Karpas-422 (cell line): Measurements from ENCODE around the gene HDAC9. TPM values are rescaled to one million over a fixed set of nuclear protein-coding genes. Genes with fewer than 3 reads are reported as not detected.

Experiments used
- DNase-seq: peaks from one replicate; pipeline ENCODE4 v3.0.0-alpha.2; 2015
- H2AFZ ChIP-seq: fragments of 200-600 bp; sonication (generic); 2 replicates; pipeline ENCODE4 v1.6.1; 2014; ENCODE audit warnings: antibody characterized with exemption, low read length, mixed read lengths
- H3K27ac ChIP-seq: fragments of 200-600 bp; sonication (generic); 2 replicates; pipeline ENCODE4 v1.5.1; 2014; ENCODE audit warnings: mild to moderate bottlenecking, low read length, moderate library complexity
- H3K27me3 ChIP-seq: fragments of 200-600 bp; sonication (generic); 2 replicates; pipeline ENCODE4 v1.6.1; 2014; ENCODE audit warnings: low read length, mixed read lengths
- H3K36me3 ChIP-seq: fragments of 200-600 bp; sonication (generic); 2 replicates; pipeline ENCODE4 v1.6.1; 2014; ENCODE audit warnings: low read length, mixed read lengths; ENCODE audit not compliant: insufficient read depth
- H3K4me1 ChIP-seq: fragments of 200-600 bp; sonication (generic); 2 replicates; pipeline ENCODE4 v1.6.1; 2014; ENCODE audit warnings: mild to moderate bottlenecking, low read length, mixed read lengths
- H3K4me2 ChIP-seq: fragments of 200-600 bp; sonication (generic); 2 replicates; pipeline ENCODE4 v1.6.1; 2014; ENCODE audit warnings: low read length, low read depth, mild to moderate bottlenecking; ENCODE audit not compliant: poor library complexity, severe bottlenecking
- H3K4me3 ChIP-seq: fragments of 200-600 bp; sonication (generic); 2 replicates; pipeline ENCODE4 v1.5.1; 2014; ENCODE audit warnings: mild to moderate bottlenecking, antibody characterized with exemption, low read length, mixed read lengths
- H3K79me2 ChIP-seq: fragments of 200-600 bp; sonication (generic); 2 replicates; pipeline ENCODE4 v1.6.1; 2014; ENCODE audit warnings: mild to moderate bottlenecking, low read length, mixed read lengths
- H3K9ac ChIP-seq: fragments of 200-600 bp; sonication (generic); 2 replicates; pipeline ENCODE4 v1.6.0; 2014; ENCODE audit warnings: low read length
- H3K9me2 ChIP-seq: fragments of 200-600 bp; sonication (generic), shearing (Covaris generic); replicated peaks from 2 replicates; pipeline ENCODE4 v1.6.0; 2014; ENCODE audit warnings: mild to moderate bottlenecking, low read length, moderate library complexity; ENCODE audit not compliant: insufficient read depth
- H3K9me3 ChIP-seq: fragments of 300-700, 200-600 bp; sonication (generic); 2 replicates; pipeline ENCODE4 v1.6.1; 2014; ENCODE audit warnings: low read length, mixed read lengths
- H4K20me1 ChIP-seq: fragments of 200-600 bp; sonication (generic); 2 replicates; pipeline ENCODE4 v1.6.1; 2014; ENCODE audit warnings: mild to moderate bottlenecking, antibody characterized with exemption, low read length, low read depth; ENCODE audit not compliant: insufficient read depth
- total RNA-seq: library from RNA; depleted of rRNA; stranded (reverse); fragments of >200 nt; shearing (Covaris generic); gene quantifications from 2 replicates; pipeline ENCODE4 v1.2.3, GENCODE V29; 2014; ENCODE audit warnings: low replicate concordance

HDAC9 gene
- total RNA-seq, 1 experiment from 2014 or later = 5.2 TPM

DNA sequence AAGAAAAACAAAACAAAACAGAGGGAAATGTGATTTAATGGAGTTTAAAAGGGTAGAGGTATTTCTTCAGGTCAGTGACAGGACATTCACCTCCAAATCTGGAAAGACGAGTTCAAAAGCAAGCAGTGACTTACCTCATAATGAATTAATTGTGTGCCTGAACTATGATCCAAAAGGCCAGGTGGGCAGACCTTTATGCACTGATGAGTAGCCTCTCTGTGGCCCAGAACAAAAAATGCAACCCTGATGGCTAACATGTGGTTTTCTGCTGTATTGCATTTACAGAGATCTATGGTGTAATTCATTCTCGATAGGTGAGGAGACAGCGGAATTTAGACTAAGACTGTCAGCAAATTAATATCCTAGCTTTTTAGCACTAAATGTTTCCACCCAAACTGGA lies 142.0 kb downstream of the HDAC9 start:
- no peak overlapping the region for H3K4me3 ChIP-seq
- H3K4me2 ChIP-seq = no peak overlapping the region
- no peaks in the 10 kb centered on the region for H3K79me2 ChIP-seq
- no peak overlapping the region for H3K27ac ChIP-seq
- no peaks in the 10 kb centered on the region for H4K20me1 ChIP-seq
- DNase-seq = no peak
- H3K4me1 ChIP-seq = no peaks in the 10 kb centered on the region
- no peaks in the 10 kb centered on the region for H3K9me3 ChIP-seq
- H3K36me3 ChIP-seq = no peaks in the 10 kb centered on the region
- no peak overlapping the region for H3K9ac ChIP-seq
- H2AFZ ChIP-seq = no peak overlapping the region
- no peaks in the 10 kb centered on the region for H3K9me2 ChIP-seq
- no peaks in the 10 kb centered on the region for H3K27me3 ChIP-seq

DNA sequence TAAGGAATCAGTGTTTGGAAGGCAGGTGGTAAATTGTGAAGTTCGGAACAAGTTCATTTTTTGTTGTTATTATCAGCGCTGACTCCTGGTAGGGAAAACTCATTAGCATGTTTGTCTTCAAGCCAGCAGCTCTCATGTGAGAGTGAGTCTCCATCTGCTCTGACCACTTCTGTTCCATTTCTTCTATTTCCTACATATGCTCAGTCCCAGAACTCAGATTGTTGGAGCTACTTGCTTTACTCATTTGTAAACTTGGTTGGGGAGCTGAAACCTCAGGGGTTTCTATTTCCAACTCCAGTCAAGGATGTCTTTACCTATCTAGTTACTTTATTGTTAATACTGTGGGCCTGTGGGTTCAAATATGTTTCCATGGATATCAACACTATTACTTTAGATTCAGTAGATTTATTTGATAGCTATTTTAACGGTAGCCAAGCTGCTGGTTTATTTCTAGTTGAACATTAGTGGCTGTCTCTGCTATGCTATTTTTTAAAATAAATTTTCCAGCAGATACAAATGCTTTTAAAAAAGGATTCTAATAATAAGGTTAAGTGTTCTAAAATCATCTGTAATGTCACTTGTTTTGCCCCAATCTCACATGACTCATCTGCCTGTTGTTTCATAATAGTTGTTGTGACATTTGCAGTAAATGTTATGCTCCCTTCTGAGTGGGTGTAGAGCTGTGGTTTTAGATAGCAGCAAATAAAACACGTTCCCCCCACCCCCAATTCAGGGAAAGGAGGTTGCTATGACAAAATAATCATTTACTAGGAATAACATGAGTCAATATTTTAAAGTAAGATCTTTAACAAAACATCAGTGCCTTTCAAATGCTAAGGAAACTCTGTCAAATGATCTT lies 143.3 kb downstream of the HDAC9 start:
- H4K20me1 ChIP-seq = no peaks in the 10 kb centered on the region
- no peaks in the 10 kb centered on the region for H3K79me2 ChIP-seq
- H3K4me1 ChIP-seq = no peaks in the 10 kb centered on the region
- H3K4me2 ChIP-seq = no peak overlapping the region
- H3K27me3 ChIP-seq = no peaks in the 10 kb centered on the region
- no peak overlapping the region for H3K27ac ChIP-seq
- H3K9ac ChIP-seq = no peak overlapping the region
- no peaks in the 10 kb centered on the region for H3K9me3 ChIP-seq
- H3K9me2 ChIP-seq = no peaks in the 10 kb centered on the region
- no peaks in the 10 kb centered on the region for H3K36me3 ChIP-seq
- H2AFZ ChIP-seq = no peak overlapping the region
- DNase-seq = no peak
- no peak overlapping the region for H3K4me3 ChIP-seq

DNA sequence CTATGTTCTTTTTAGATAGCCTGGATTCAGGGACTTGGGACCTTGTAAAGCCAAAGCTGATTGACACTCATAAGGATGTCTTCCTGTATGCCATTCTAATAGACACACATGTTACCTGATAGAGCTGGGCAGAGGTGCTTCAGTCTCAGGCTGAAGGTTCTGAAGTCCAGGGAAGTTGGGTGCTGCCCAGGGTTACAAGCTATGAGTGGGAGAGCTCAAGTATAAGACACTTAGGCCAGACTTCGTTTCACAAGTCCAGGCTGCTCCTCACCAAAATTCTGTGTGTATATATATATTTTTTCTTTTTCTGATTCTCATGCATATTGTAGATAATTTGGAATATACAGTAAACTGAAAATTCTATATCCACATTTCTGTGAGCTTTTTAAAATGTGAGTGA lies 144.2 kb downstream of the HDAC9 start:
- Histone ChIP-seq H3K27ac (no peak overlapping the region), H2AFZ (no peak overlapping the region), H3K9me3 (no peaks in the 10 kb centered on the region), H3K79me2 (no peaks in the 10 kb centered on the region), H3K9ac (no peak overlapping the region), H3K9me2 (no peaks in the 10 kb centered on the region), H3K4me3 (no peak overlapping the region), H4K20me1 (no peaks in the 10 kb centered on the region), H3K36me3 (no peaks in the 10 kb centered on the region), H3K4me2 (no peak overlapping the region), H3K27me3 (no peaks in the 10 kb centered on the region), H3K4me1 (no peaks in the 10 kb centered on the region)
- DNase-seq = no peak

DNA sequence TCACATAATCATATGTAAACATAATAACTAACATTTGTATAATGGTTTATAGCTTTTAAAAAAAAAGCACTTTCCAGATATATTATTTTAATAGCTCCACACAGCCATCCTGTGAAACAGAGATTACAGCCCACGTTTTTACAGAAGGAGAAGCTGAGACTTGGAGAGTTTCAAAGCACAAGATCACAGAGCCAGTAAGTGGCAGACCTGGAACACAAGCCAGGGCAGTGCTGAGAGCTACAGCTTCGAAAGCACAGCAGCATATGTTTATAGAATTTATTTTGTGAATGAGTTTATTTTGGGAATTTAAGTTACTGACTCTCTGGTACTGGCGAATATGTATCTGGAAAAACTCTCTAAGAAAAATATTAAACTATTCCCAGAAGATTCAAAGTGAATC lies 149.4 kb downstream of the HDAC9 start:
- H2AFZ ChIP-seq = no peak overlapping the region
- H3K36me3 ChIP-seq = no peaks in the 10 kb centered on the region
- no peaks in the 10 kb centered on the region for H3K9me3 ChIP-seq
- DNase-seq = no peak
- no peaks in the 10 kb centered on the region for H3K27me3 ChIP-seq
- H4K20me1 ChIP-seq = no peaks in the 10 kb centered on the region
- no peak overlapping the region for H3K9ac ChIP-seq
- H3K4me2 ChIP-seq = no peak overlapping the region
- H3K4me3 ChIP-seq = no peak overlapping the region
- no peaks in the 10 kb centered on the region for H3K79me2 ChIP-seq
- H3K4me1 ChIP-seq = no peaks in the 10 kb centered on the region
- H3K9me2 ChIP-seq = no peaks in the 10 kb centered on the region
- H3K27ac ChIP-seq = no peak overlapping the region

DNA sequence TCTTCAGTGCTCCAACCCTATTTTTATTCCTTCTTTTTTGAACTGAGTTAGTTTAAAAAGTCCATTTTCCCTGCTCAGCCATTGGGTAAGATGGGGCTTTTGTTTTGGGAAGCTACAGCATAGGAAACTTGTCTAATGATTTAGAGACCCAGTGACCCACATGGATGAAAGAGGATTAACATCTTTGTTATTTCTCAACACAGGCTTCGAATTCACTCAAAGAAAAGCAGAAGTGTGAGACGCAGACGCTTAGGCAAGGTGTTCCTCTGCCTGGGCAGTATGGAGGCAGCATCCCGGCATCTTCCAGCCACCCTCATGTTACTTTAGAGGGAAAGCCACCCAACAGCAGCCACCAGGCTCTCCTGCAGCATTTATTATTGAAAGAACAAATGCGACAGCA lies 152.0 kb downstream of the HDAC9 start:
- Histone ChIP-seq H3K4me2 (no peak overlapping the region), H3K27me3 (no peaks in the 10 kb centered on the region), H3K9me2 (no peaks in the 10 kb centered on the region), H3K4me3 (no peak overlapping the region), H3K27ac (no peak overlapping the region), H3K36me3 (no peaks in the 10 kb centered on the region), H3K9me3 (no peaks in the 10 kb centered on the region), H2AFZ (no peak overlapping the region), H4K20me1 (no peaks in the 10 kb centered on the region), H3K79me2 (no peaks in the 10 kb centered on the region), H3K4me1 (no peaks in the 10 kb centered on the region), H3K9ac (no peak overlapping the region)
- no peak for DNase-seq

DNA sequence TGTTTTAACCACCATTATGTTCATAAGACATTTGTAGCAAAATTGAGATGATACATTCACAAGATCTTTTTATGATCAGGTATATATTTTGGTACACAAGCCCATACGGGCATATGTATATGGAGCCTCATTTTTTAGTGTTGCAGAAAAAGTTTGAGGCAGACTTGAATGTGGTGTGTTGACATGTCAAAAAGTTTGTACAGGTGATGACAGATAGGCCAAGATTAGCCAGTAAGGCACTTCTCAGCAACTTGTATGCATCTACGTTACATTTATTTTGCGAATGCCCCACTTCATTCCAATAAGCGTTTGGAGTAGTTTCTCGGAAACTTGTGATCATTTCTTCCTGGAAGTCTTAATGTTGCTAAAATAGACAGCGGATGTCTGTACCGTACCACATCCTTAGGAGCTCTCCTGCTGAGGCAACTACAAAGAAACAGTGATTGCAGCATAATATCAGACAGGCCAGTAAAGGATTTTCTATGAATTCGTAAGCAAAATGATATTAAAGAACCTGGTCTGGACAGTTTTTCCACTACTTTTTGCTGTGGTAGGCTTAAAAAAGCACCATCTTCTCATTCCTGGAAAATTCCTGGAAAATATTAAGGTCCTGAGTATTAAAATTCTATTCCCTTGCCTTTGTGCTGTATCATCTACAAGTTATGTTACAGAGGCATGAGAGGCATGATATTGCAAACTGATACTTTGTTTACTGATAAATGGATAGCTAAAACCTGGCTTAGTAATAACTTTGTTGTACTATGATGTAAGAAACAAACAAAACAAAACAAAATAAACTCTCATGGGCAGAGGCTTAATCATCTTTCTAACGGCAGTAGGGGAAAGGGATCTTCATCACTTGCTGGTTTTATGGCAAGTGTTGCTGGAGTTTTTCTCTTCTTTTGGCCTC lies 153.6 kb downstream of the HDAC9 start:
- peaks cover under 1% of the 10 kb centered on the region; the same call in 1 of the 2 replicates for H3K4me1 ChIP-seq
- H4K20me1 ChIP-seq = no peaks in the 10 kb centered on the region
- no peaks in the 10 kb centered on the region for H3K27me3 ChIP-seq
- H3K9ac ChIP-seq = no peak overlapping the region
- H3K9me2 ChIP-seq = no peaks in the 10 kb centered on the region
- no peaks in the 10 kb centered on the region for H3K79me2 ChIP-seq
- no peaks in the 10 kb centered on the region for H3K36me3 ChIP-seq
- no peak overlapping the region for H3K4me2 ChIP-seq
- H3K27ac ChIP-seq = no peak overlapping the region
- no peaks in the 10 kb centered on the region for H3K9me3 ChIP-seq
- H3K4me3 ChIP-seq = no peak overlapping the region
- no peak overlapping the region for H2AFZ ChIP-seq
- no peak for DNase-seq

DNA sequence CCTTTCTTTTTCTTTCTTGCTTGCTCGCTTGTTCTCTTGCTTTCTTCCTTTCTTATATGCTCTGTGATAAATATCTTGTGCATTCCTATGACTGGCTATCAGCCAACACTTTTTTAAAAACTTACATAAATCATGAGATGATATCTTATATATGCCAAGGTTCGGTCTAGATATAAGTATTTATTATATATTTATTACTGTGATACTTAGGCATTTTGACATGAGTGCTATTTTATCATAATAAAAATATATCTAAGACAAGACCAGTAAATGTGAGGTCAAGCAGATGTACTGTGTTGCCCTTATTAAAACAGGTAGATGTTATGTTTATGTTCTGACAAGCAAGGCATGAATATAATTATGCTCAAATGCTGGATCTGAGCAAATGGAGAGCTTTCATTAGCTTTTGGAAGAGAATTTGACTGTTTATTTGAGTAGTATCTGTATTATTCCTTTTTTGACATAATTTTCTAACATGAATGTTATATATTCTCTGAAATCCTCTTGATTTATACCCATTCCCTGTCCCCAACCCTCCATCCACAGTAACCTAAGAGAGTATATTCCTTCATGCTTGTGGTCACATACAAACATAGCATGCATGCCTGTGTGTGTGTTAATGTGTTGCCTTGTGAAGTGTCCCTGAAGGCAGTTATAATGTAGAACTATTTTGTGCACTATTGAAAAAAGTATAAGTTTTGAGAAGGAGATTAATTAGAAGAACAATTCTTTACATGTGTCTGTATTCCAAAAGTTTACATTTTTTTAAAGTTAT lies 158.0 kb downstream of the HDAC9 start:
- DNase-seq = no peak
- Histone ChIP-seq H3K9ac (no peak overlapping the region), H3K79me2 (no peaks in the 10 kb centered on the region), H3K9me2 (no peaks in the 10 kb centered on the region), H2AFZ (no peak overlapping the region), H3K27ac (no peak overlapping the region), H3K4me2 (no peak overlapping the region), H3K4me1 (peaks cover 13% of the 10 kb centered on the region), H3K9me3 (no peaks in the 10 kb centered on the region), H3K36me3 (no peaks in the 10 kb centered on the region), H4K20me1 (no peaks in the 10 kb centered on the region), H3K4me3 (no peak overlapping the region), H3K27me3 (no peaks in the 10 kb centered on the region)

DNA sequence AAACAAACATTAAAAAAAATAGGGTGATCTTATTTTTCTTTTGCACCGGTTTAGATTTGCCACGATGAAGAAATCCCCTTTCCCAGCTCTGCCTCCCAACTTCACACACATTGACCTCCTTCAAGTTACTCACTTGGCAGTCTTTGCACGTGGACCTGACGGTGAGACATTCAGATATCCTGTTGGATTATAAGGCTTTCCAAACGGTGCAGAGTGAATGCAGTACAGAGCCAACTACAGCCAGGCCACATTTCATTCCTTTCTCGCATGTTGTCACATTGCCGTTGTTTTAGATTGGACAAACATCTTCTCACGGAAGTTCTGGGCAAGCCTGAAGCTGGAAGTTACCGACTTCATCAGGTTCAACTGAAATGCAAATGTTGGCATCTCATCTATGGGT lies 159.2 kb downstream of the HDAC9 start:
- Histone ChIP-seq H2AFZ (no peak overlapping the region), H3K79me2 (no peaks in the 10 kb centered on the region), H3K4me3 (no peak overlapping the region), H4K20me1 (no peaks in the 10 kb centered on the region), H3K9me3 (no peaks in the 10 kb centered on the region), H3K27ac (no peak overlapping the region), H3K9ac (no peak overlapping the region), H3K4me1 (peaks cover 19% of the 10 kb centered on the region), H3K36me3 (no peaks in the 10 kb centered on the region), H3K4me2 (no peak overlapping the region), H3K27me3 (no peaks in the 10 kb centered on the region), H3K9me2 (no peaks in the 10 kb centered on the region)
- no peak for DNase-seq
